T-cell (primary cell): ENCODE results near the gene KIRREL1. TPM values are rescaled to one million over a fixed set of nuclear protein-coding genes. Genes with fewer than 3 reads are reported as not detected.

Source experiments
- ATAC-seq, 4 experiments: fragments of 200-7000 bp in 3 of 4; fragments of 150-1000 bp in 1 of 4; cut with Tn5 transposase; replicated peaks in 1 of 4; 1 replicate in 3 of 4; 2 replicates in 1 of 4; pipeline ENCODE4 v1.10.0; 2021; ENCODE audit warnings: moderate library complexity in 3 of 4, mild to moderate bottlenecking in 2 of 4, moderate number of reproducible peaks in 1 of 4
- CTCF ChIA-PET, 2 donors: fragments of 300-600 bp; sonication (Branson Sonifier 250); formaldehyde crosslinking; loops; one replicate each; lab custom pipeline; 2022; ENCODE audit warnings: antibody characterized with exemption in 2 of 2; lab: Charles Lee
- POLR2A ChIA-PET, 2 donors: fragments of 300-600 bp; sonication (Branson Sonifier 250); formaldehyde crosslinking; loops; one replicate each; lab custom pipeline; 2022; ENCODE audit warnings: antibody characterized with exemption in 2 of 2; lab: Charles Lee
- DNase-seq, 35 experiments: peaks; one replicate each; pipeline versions ENCODE4 v3.0.0 to v3.0.0-alpha.2; 2013 to 2023
- H3K27ac ChIP-seq: one replicate; pipeline ENCODE4 v1.5.1; 2013; ENCODE audit warnings: low read length
- H3K27me3 ChIP-seq, 2 experiments: replicated peaks in 1 of 2; 1 replicate in 1 of 2; 2 replicates in 1 of 2; pipeline versions ENCODE4 v1.6.1 to v1.7.0; 2013; ENCODE audit warnings: low read length in 1 of 2, mixed read lengths in 1 of 2; ENCODE audit not compliant: control insufficient read depth in 2 of 2, insufficient read depth in 2 of 2; ENCODE audit errors: extremely low read depth in 1 of 2
- H3K36me3 ChIP-seq, 2 donors: 1 replicate in 1 of 2; 2 replicates in 1 of 2; pipeline versions ENCODE4 v1.6.1 to v1.7.0; 2013; ENCODE audit warnings: low read length in 1 of 2; ENCODE audit not compliant: control insufficient read depth in 2 of 2, insufficient read depth in 1 of 2; ENCODE audit errors: extremely low read depth in 1 of 2
- H3K4me1 ChIP-seq, 2 experiments: 1 replicate in 1 of 2; 2 replicates in 1 of 2; pipeline versions ENCODE4 v1.6.1 to v1.7.0; 2013; ENCODE audit warnings: low read length in 2 of 2, mixed read lengths in 1 of 2; ENCODE audit not compliant: insufficient read depth in 2 of 2, control insufficient read depth in 1 of 2; ENCODE audit errors: extremely low read depth in 1 of 2
- H3K4me3 ChIP-seq, 2 donors: 1 replicate in 1 of 2; 2 replicates in 1 of 2; pipeline versions ENCODE4 v1.5.1 to v1.7.0; 2013; ENCODE audit warnings: mild to moderate bottlenecking in 2 of 2, low read length in 1 of 2, moderate library complexity in 1 of 2; ENCODE audit not compliant: control insufficient read depth in 1 of 2; ENCODE audit errors: extremely low read depth in 1 of 2
- H3K9me3 ChIP-seq: 2 replicates; pipeline ENCODE4 v1.7.0; 2013
- H3K27ac Mint-ChIP-seq, 2 donors: one replicate each; pipeline ENCODE4 v1.8.0; 2020 to 2021; ENCODE audit warnings: mild to moderate bottlenecking in 2 of 2, mixed read lengths in 2 of 2
- H3K27me3 Mint-ChIP-seq, 2 donors: one replicate each; pipeline ENCODE4 v1.8.0; 2021 to 2022; ENCODE audit warnings: mixed read lengths in 2 of 2
- H3K36me3 Mint-ChIP-seq: one replicate; pipeline ENCODE4 v1.8.0; 2021; ENCODE audit warnings: mixed read lengths
- H3K4me1 Mint-ChIP-seq, 3 donors: one replicate each; pipeline ENCODE4 v1.8.0; 2020 to 2022; ENCODE audit warnings: mixed read lengths in 3 of 3, mild to moderate bottlenecking in 1 of 3
- H3K4me3 Mint-ChIP-seq, 3 donors: one replicate each; pipeline ENCODE4 v1.8.0; 2020 to 2022; ENCODE audit warnings: mild to moderate bottlenecking in 3 of 3, mixed read lengths in 3 of 3, moderate library complexity in 3 of 3
- H3K9me3 Mint-ChIP-seq, 3 donors: one replicate each; pipeline ENCODE4 v1.8.0; 2020 to 2022; ENCODE audit warnings: mixed read lengths in 3 of 3
- WGBS: methylation state at CpG from one replicate; pipeline ENCODE4 v1.1.5; 2013; ENCODE audit warnings: missing lambda C conversion rate; ENCODE audit not compliant: insufficient coverage; 5-methylcytosine and 5-hydroxymethylcytosine counted together
- total RNA-seq, 35 experiments: library from RNA in 6 of 35; stranded (reverse) in 6 of 35; fragments of 120-200 nt in 1 of 35; gene quantifications; one replicate each; pipeline versions ENCODE4 v1.2.1 to v1.2.4 and lab custom pipeline; 2013 to 2026

KIRREL1 gene
- total RNA-seq, 5 donors from 2014 or later (not counting 1 experiment from before 2014, with no cell fraction given) = 0.16 to 0.20 (median 0.19) TPM; not detected in 2

DNA sequence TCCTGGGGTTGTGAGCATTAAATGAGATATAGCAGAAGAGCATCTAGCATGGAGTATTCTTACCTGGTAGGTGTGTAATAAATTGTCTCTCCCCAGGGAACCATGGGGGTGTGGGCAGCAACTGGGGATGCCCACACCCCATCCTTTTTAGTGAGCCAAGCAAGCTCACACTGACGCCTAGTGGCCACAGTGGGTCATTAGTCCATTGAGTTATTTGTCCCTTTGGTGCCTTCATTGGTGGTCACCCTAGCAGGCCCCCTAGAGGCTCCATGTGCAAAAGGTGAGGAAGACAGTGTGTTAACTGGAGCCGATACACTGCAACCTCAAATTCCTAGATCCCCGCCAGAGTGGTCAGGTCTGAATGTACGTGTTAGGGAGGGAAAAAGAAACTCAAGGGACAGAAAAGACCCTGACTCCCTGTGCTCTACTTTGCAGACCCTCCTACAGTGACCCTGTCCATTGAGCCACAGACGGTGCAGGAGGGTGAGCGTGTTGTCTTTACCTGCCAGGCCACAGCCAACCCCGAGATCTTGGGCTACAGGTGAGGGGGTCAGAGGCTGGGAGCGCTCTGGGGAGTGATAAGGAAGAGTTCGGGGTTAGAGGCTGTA lies 94.0 kb downstream of the KIRREL1 start:
- no peak overlapping the region for H3K27ac ChIP-seq
- DNase-seq = peak in 5 of 35 experiments; percentile 1 to 24 (median 3)
- H3K4me3 ChIP-seq = no peak overlapping the region
- H3K4me3 Mint-ChIP-seq = no peak overlapping the region
- peaks cover 0 to 11% of the 10 kb centered on the region in 2 donors for H3K27me3 Mint-ChIP-seq
- no peak for ATAC-seq
- H3K27me3 ChIP-seq = peaks cover 0 to 20% of the 10 kb centered on the region in 2 experiments
- no peaks in the 10 kb centered on the region for H3K4me1 ChIP-seq
- H3K4me1 Mint-ChIP-seq = no peaks in the 10 kb centered on the region
- H3K9me3 Mint-ChIP-seq = no peaks in the 10 kb centered on the region
- no peak overlapping the region for H3K27ac Mint-ChIP-seq
- no peaks in the 10 kb centered on the region for H3K36me3 Mint-ChIP-seq
- CTCF ChIA-PET = no interaction called here
- H3K36me3 ChIP-seq = no peaks in the 10 kb centered on the region
- 88% methylated on average over 3 of the region's 9 CpGs for WGBS
- H3K9me3 ChIP-seq = no peaks in the 10 kb centered on the region
- POLR2A ChIA-PET = no interaction called here

DNA sequence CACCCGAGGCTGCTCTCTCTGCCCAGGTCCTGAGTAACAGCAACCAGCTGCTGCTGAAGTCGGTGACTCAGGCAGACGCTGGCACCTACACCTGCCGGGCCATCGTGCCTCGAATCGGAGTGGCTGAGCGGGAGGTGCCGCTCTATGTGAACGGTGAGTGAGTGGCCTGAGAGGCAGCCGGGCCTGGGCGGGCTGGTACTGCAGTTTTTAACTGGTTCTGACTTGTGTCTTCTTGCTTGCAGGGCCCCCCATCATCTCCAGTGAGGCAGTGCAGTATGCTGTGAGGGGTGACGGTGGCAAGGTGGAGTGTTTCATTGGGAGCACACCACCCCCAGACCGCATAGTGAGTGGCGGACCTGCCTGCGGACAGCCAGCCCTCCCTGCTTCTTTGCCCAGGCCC lies 96.0 kb downstream of the KIRREL1 start:
- no peaks in the 10 kb centered on the region for H3K9me3 ChIP-seq
- H3K27ac ChIP-seq = no peak overlapping the region
- POLR2A ChIA-PET = no interaction called here
- no peak overlapping the region for H3K4me3 Mint-ChIP-seq
- no peak overlapping the region for H3K4me3 ChIP-seq
- CTCF ChIA-PET = no interaction called here
- no peaks in the 10 kb centered on the region for H3K4me1 Mint-ChIP-seq
- no peak overlapping the region for H3K27ac Mint-ChIP-seq
- H3K4me1 ChIP-seq = no peaks in the 10 kb centered on the region
- 94% methylated on average over 16 of the region's 16 CpGs for WGBS
- DNase-seq (no peak), ATAC-seq (no peak)
- H3K36me3 ChIP-seq = no peaks in the 10 kb centered on the region
- peaks cover 0 to 17% of the 10 kb centered on the region in 2 donors for H3K27me3 Mint-ChIP-seq
- no peaks in the 10 kb centered on the region for H3K36me3 Mint-ChIP-seq
- H3K9me3 Mint-ChIP-seq = no peaks in the 10 kb centered on the region
- peaks cover 0 to 24% of the 10 kb centered on the region in 2 experiments for H3K27me3 ChIP-seq

DNA sequence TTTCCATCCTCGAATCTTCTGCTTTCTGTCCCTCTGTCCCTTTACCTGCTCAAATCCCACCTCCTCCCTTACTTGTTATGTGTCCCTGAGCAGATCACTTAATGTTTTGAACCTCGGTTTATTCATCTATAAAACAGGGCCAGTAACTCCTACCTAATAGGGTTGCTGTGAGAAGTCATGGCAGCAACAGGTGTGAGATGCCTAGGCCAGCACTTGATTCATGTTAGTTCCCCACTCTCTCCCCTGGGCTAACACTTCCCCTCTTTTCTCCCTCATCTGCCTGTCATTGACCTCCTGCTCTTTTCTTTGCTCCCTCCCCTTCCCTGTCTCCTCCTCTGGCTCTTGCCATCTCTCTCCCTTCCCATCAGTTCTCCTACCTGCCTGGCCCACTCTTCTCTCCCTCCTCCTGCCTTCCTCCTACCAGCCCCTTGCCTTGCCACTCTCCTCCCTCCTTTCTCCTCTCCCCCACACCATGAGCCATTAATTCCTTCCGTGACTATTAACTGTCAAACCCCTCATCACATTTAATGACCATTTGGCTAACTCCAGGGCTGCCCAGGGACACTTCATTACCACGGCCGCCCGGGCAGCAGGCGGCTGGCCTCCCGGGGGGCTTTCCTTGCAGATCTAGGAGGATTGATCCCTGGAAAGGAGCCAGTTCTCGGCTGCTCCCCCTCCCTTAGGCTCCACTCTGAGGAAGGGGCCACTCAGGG lies 96.6 kb downstream of the KIRREL1 start:
- Histone ChIP-seq H3K4me3 (no peak overlapping the region), H3K27me3 (peaks cover 0 to 24% of the 10 kb centered on the region in 2 experiments), H3K36me3 (no peaks in the 10 kb centered on the region), H3K4me1 (no peaks in the 10 kb centered on the region), H3K9me3 (no peaks in the 10 kb centered on the region), H3K27ac (no peak overlapping the region)
- DNase-seq (no peak), ATAC-seq (no peak)
- Mint-ChIP-seq H3K27ac (no peak overlapping the region), H3K27me3 (peaks cover 0 to 18% of the 10 kb centered on the region in 2 donors), H3K9me3 (no peaks in the 10 kb centered on the region), H3K4me3 (no peak overlapping the region), H3K4me1 (no peaks in the 10 kb centered on the region), H3K36me3 (no peaks in the 10 kb centered on the region)
- 90% methylated on average over 6 of the region's 9 CpGs for whole genome bisulfite sequencing
- ChIA-PET POLR2A (no interaction called here), CTCF (no interaction called here)

DNA sequence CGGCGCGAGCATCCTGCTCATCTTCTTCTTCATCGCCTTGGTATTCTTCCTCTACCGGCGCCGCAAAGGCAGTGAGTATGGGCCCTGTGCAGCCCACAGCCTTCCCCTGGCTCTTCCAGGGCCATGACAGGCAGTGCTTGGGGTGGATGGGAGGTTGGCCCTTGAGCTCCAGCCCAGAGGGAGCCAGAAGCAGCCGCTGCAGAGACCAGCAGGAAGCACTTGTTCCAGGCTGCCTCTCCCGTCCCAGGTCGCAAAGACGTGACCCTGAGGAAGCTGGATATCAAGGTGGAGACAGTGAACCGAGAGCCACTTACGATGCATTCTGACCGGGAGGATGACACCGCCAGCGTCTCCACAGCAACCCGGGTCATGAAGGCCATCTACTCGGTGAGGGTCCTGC lies 99.9 kb downstream of the KIRREL1 start:
- Histone ChIP-seq H3K4me3 (no peak overlapping the region), H3K36me3 (no peaks in the 10 kb centered on the region), H3K27ac (no peak overlapping the region), H3K9me3 (no peaks in the 10 kb centered on the region), H3K27me3 (peaks cover 0 to 24% of the 10 kb centered on the region in 2 experiments), H3K4me1 (no peaks in the 10 kb centered on the region)
- no peak for DNase-seq
- no peak for ATAC-seq
- ChIA-PET CTCF (no interaction called here), POLR2A (no interaction called here)
- Mint-ChIP-seq H3K27ac (no peak overlapping the region), H3K4me3 (no peak overlapping the region), H3K4me1 (no peaks in the 10 kb centered on the region), H3K9me3 (no peaks in the 10 kb centered on the region), H3K27me3 (peaks cover 0 to 18% of the 10 kb centered on the region in 2 donors), H3K36me3 (no peaks in the 10 kb centered on the region)
- 92% methylated on average over 16 of the region's 18 CpGs for WGBS

DNA sequence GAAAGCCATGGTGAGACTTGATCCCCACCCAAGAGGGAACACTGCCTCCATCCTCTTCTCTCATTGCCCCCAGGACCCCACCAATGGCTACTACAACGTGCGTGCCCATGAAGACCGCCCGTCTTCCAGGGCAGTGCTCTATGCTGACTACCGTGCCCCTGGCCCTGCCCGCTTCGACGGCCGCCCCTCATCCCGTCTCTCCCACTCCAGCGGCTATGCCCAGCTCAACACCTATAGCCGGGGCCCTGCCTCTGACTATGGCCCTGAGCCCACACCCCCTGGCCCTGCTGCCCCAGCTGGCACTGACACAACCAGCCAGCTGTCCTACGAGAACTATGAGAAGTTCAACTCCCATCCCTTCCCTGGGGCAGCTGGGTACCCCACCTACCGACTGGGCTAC lies 101.1 kb downstream of the KIRREL1 start:
- Mint-ChIP-seq H3K36me3 (no peaks in the 10 kb centered on the region), H3K27me3 (peaks cover 0 to 18% of the 10 kb centered on the region in 2 donors), H3K9me3 (no peaks in the 10 kb centered on the region), H3K27ac (no peak overlapping the region), H3K4me3 (no peak overlapping the region), H3K4me1 (no peaks in the 10 kb centered on the region)
- ATAC-seq (no peak), DNase-seq (no peak)
- Histone ChIP-seq H3K36me3 (no peaks in the 10 kb centered on the region), H3K27me3 (peaks cover 0 to 17% of the 10 kb centered on the region in 2 experiments), H3K27ac (no peak overlapping the region), H3K9me3 (no peaks in the 10 kb centered on the region), H3K4me3 (no peak overlapping the region), H3K4me1 (no peaks in the 10 kb centered on the region)
- ChIA-PET CTCF (interaction anchor here in 1 of 2 donors (0.7 to 0.9 kb wide), 2 partner anchors 14 to 19 kb away, joined by 3 to 7 read pairs; no protein-coding TSS in a partner anchor), POLR2A (no interaction called here)
- WGBS = 90% methylated on average over 14 of the region's 14 CpGs

DNA sequence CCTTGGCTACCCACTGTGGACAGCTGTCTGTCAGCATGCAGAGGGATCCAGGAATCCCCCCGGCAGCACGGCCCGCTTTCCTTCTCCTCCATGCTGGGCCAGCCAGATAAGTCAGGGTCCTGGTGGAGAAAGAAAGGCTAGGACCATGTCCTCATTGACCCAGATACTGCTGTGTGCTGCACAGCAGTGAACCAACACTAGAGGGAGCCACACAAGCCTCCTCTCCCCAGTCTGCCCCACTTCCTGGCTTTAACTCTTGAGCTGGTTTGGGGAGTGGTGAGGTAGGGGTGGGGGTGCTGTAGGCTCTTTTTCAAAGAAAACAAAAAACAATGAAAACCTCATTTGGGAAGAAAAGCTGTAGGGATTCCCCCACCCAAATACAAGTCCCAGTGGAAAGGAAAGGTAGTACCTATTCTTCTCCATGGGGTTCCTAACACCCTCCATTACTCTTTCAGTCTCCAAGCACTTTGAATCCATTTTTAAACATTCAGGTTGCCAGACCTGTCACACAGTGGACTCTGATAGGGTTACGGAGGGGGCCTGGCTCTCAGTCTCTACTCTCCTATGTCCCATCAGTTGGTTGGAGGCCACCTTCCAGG lies 102.4 kb downstream of the KIRREL1 start:
- Histone ChIP-seq H3K9me3 (no peaks in the 10 kb centered on the region), H3K36me3 (no peaks in the 10 kb centered on the region), H3K4me3 (no peak overlapping the region), H3K27ac (no peak overlapping the region), H3K4me1 (no peaks in the 10 kb centered on the region), H3K27me3 (peaks cover 0 to 12% of the 10 kb centered on the region in 2 experiments)
- Mint-ChIP-seq H3K27me3 (peaks cover 0 to 12% of the 10 kb centered on the region in 2 donors), H3K4me1 (no peaks in the 10 kb centered on the region), H3K4me3 (no peak overlapping the region), H3K9me3 (no peaks in the 10 kb centered on the region), H3K27ac (no peak overlapping the region), H3K36me3 (no peaks in the 10 kb centered on the region)
- CTCF ChIA-PET = interaction anchor here (0.6 to 1.2 kb wide), 10 partner anchors 21 to 974 kb away, joined by 3 to 10 read pairs (median 4); no protein-coding TSS in a partner anchor
- 91% methylated on average over 3 of the region's 4 CpGs for WGBS
- ATAC-seq = peak; percentile 47 to 53 (median 52)
- POLR2A ChIA-PET = no interaction called here
- peak in 12 of 35 experiments; percentile 4 to 51 (median 13) for DNase-seq
